ENCODE results near the gene DDX47.

- TF ChIP-seq CTCF (IDR thresholded peaks at IDR 0.05) = no peak
- no peak for TF ChIP-seq MXI1 (IDR thresholded peaks at IDR 0.05; ENCODE audit: low read depth, low read length)
Measured at GRCh38 chr12:12864243-12864642, 51.1 kb downstream of the DDX47 start.
